Lower leg skin (tissue), 3 donors: Measurements from ENCODE around the gene EXOSC7.

Experiments
- CTCF ChIP-seq, 3 donors: fragments of 450-650 bp; IDR thresholded peaks; one replicate each; pipeline ENCODE4 v1.5.1; 2016; ENCODE audit warnings: antibody characterized with exemption in 3 of 3, mild to moderate bottlenecking in 3 of 3, moderate library complexity in 2 of 3
- POLR2A ChIP-seq, 2 donors: fragments of 450-650 bp; IDR thresholded peaks; one replicate each; pipeline ENCODE4 v1.6.1; 2016 to 2017; ENCODE audit warnings: antibody characterized with exemption in 2 of 2, mild to moderate bottlenecking in 1 of 2, moderate library complexity in 1 of 2

DNA sequence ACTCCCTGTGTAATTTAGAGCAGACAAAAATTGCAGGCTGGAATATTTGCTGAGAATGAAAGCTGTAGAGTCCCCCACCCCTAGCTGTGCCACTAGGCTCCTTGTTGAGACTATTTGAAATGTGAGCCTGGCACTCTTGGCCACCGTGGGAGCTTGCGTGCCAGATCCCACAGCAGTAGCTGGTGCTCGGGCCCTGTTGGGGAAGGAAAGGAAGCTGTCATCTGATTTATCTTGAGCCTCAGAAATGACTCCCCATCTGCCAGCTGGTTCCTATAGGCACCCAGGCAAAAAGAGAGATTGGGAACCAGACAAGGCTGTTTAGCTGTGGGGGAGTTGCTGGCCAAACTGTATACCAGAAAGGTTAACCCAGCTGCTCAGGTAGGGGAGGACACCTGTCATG, 26.7 kb downstream of the EXOSC7 start:
- no peak for TF ChIP-seq CTCF (IDR thresholded peaks at IDR 0.05)
- no peak for TF ChIP-seq POLR2A (IDR thresholded peaks at IDR 0.05)
